GM23338 (cell line): ENCODE results near the gene EMP2.

ENCODE experiments used
- CREB1 ChIP-seq: fragments of 250-450 bp; sonication (Bioruptor Pico); IDR thresholded peaks from 2 replicates; pipeline ENCODE4 v1.5.0; 2020; ENCODE audit warnings: low read depth, mild to moderate bottlenecking, moderate library complexity
- CTCF ChIP-seq, 2 experiments: fragments of 200-600 bp in 1 of 2; sonication (generic) in 1 of 2; conservative IDR thresholded peaks; 2 replicates each; pipeline versions ENCODE4 v1.5.1 to v1.6.1; 2016 to 2017; ENCODE audit warnings: antibody characterized with exemption in 2 of 2, low read depth in 2 of 2, mild to moderate bottlenecking in 2 of 2, moderate library complexity in 1 of 2
- ETS1 ChIP-seq: IDR thresholded peaks from 2 replicates; pipeline ENCODE4 v1.6.1; 2016; ENCODE audit warnings: antibody characterized with exemption
- EZH2 ChIP-seq: fragments of 200-600 bp; sonication (generic); IDR thresholded peaks from one replicate; pipeline ENCODE4 v1.8.0; 2017; ENCODE audit warnings: antibody characterized with exemption, mild to moderate bottlenecking, low read depth; ENCODE audit not compliant: unreplicated experiment
- EZH2phosphoT487 ChIP-seq: fragments of 200-600 bp; sonication (generic); IDR thresholded peaks from one replicate; pipeline ENCODE4 v1.8.1; 2018; ENCODE audit warnings: antibody characterized with exemption; ENCODE audit not compliant: unreplicated experiment
- JUNB ChIP-seq: IDR thresholded peaks from one replicate; pipeline ENCODE4 v1.6.1; 2016; ENCODE audit warnings: antibody characterized with exemption; ENCODE audit not compliant: unreplicated experiment
- POLR2AphosphoS5 ChIP-seq: IDR thresholded peaks from 2 replicates; pipeline ENCODE4 v1.6.1; 2016; ENCODE audit warnings: antibody characterized with exemption, low read depth
- REST ChIP-seq: IDR thresholded peaks from one replicate; pipeline ENCODE4 v1.6.1; 2018; ENCODE audit warnings: antibody characterized with exemption; ENCODE audit not compliant: unreplicated experiment
- STAT1 ChIP-seq: IDR thresholded peaks from one replicate; pipeline ENCODE4 v1.6.1; 2016; ENCODE audit warnings: antibody characterized with exemption; ENCODE audit not compliant: unreplicated experiment
- ZNF114 ChIP-seq: fragments of 250-450 bp; sonication (Bioruptor Pico); IDR thresholded peaks from 2 replicates; pipeline ENCODE4 v1.5.0; 2020; ENCODE audit warnings: mild to moderate bottlenecking, moderate library complexity
- ZNF331 ChIP-seq: fragments of 250-450 bp; sonication (Bioruptor Pico); IDR thresholded peaks from 2 replicates; pipeline ENCODE4 v1.5.0; 2020; ENCODE audit warnings: low read depth, mild to moderate bottlenecking, moderate library complexity
- ZNF462 ChIP-seq: fragments of 250-450 bp; sonication (Bioruptor Pico); IDR thresholded peaks from 2 replicates; pipeline ENCODE4 v1.5.0; 2020; ENCODE audit warnings: mild to moderate bottlenecking, moderate library complexity

GRCh38 chr16:10617662-10618420 is 37.4 kb upstream of the EMP2 start:
- TF ChIP-seq CTCF (conservative IDR thresholded peaks at IDR 0.05; ENCODE audit: low read depth in 2 of 2) (no peak), ZNF114 (no peak), POLR2AphosphoS5 (no peak), EZH2 (no peak), EZH2phosphoT487 (no peak), CREB1 (CRISPR knock-in tag) (no peak), REST (no peak), ZNF331 (CRISPR knock-in tag) (no peak), STAT1 (no peak), ETS1 (no peak), JUNB (no peak), ZNF462 (CRISPR knock-in tag) (no peak)
